IPS-18c (cell line): ENCODE measurements around the gene DKK2.
"Not testable (repeated sequence)": the region's sequence is repeated elsewhere in the genome, so short reads cannot be mapped to it uniquely, and the experiment has no call there.

Experiments
- H3K4me3 ChIP-seq: 2 replicates; pipeline ENCODE4 v1.7.0; 2013; ENCODE audit warnings: low read depth, mild to moderate bottlenecking, low read length, moderate library complexity; ENCODE audit not compliant: insufficient read depth
- H3K9me3 ChIP-seq: one replicate; pipeline ENCODE4 v1.6.1; 2013; ENCODE audit warnings: mild to moderate bottlenecking, low read length, moderate library complexity; ENCODE audit not compliant: control insufficient read depth, insufficient read depth

Gene DKK2

DNA sequence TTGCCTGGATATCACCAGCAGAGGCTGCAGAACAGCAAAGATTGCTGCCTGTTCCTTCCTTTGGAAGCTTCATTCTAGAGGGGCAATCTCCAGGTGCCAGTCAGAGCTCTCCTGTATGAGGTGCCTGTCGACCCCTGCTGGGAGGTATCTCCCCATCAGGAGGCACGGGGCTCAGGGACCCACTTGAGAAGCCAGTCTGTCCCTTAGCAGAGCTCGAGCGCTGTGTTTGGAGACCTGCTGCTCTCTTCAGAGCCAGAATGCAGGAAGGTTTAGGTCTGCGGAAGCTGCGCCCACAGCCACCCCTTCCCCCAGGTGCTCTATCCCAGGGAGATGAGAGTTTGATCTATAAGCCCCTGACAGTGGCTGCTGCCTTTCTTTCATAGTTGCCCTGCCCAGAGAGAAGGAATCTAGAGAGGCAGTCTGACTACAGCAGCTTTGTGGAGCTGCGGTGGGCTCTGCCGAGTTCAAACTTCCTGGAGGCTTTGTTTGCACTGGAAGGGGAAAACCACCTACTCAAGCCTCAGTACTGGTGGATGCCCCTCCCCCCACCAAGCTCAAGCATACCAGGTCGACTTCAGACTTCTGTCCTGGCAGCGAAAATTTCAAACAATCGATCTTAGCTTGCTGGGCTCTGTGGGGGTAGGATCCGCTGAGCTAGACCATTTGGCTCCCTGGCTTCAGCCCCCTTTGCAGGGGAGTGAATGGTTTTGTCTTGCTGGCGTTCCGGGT, 57.9 kb downstream of the DKK2 start:
- no peak overlapping the region for H3K4me3 ChIP-seq
- no peaks in the 10 kb centered on the region for H3K9me3 ChIP-seq

GRCh38 chr4:106971636-106972035, 64.5 kb downstream of the DKK2 start:
- no peaks in the 10 kb centered on the region for H3K9me3 ChIP-seq

GRCh38 chr4:106967892-106968291, 68.2 kb downstream of the DKK2 start:
- no peaks in the 10 kb centered on the region for H3K9me3 ChIP-seq

More at GRCh38 chr4:106971636-106972035, 64.5 kb downstream of the DKK2 start:
- H3K4me3 ChIP-seq: no peak overlapping the region

DNA sequence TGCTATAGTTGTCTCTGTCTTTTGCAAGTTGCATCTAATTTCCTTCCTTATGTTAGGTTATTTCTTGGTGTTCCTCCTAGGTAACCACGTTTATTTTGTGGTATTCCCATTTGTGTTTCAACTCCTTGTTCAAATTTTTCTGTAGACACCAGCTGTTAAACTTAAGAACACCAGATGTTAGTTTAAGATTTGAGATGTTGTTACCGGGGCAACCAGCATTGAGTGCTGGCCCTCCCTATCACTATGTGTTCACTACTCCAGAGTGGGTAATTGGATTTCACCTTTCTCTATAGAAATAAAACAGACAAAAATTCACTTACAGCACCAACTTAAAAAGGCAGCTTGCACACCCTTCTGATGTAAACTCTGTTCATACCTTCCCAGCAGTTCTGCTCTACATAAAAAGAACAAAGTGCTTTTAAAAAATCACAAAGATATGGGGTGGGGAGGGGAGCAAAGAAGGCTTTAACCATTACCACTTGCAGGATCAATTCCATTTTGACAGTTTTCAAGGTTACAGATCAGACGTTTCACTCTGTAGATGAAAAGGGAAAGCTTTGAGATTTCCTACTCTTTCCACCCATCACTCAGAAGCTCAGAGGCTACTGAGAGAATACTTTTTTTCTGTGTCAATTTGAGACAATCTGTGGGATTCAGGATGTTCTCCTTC, 82.9 kb downstream of the DKK2 start:
- Histone ChIP-seq H3K4me3 (no peak overlapping the region), H3K9me3 (no peaks in the 10 kb centered on the region)

More at GRCh38 chr4:106967892-106968291, 68.2 kb downstream of the DKK2 start:
- no peak overlapping the region for H3K4me3 ChIP-seq

DNA sequence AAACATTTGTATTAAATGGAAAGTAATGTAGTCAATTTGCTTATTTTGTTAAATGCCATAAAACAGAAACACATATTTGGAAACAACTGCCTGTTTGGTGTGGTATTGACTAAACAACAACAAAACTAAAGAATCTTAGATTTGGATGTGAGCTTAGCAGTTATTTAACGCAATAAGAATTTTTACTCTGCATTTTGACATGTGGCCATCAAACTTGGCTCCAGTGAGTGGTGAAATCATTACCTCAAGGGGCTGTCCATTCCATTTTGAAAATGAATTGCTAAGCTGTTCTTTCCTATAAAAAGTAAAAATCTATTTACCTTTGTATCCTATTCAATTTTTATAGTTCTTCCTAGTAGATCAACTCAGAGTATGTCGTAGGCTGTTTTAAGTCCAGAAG, 84.2 kb downstream of the DKK2 start:
- no peak overlapping the region for H3K4me3 ChIP-seq
- no peaks in the 10 kb centered on the region for H3K9me3 ChIP-seq

- no peaks in the 10 kb centered on the region for H3K9me3 ChIP-seq
- no peak overlapping the region for H3K4me3 ChIP-seq
Measured at GRCh38 chr4:106941841-106942240, 94.3 kb downstream of the DKK2 start.

GRCh38 chr4:106930522-106930921, 105.6 kb downstream of the DKK2 start:
- Histone ChIP-seq H3K9me3 (no peaks in the 10 kb centered on the region), H3K4me3 (no peak overlapping the region)

GRCh38 chr4:106929248-106929647, 106.9 kb downstream of the DKK2 start:
- Histone ChIP-seq H3K9me3 (no peaks in the 10 kb centered on the region), H3K4me3 (no peak overlapping the region)

DNA sequence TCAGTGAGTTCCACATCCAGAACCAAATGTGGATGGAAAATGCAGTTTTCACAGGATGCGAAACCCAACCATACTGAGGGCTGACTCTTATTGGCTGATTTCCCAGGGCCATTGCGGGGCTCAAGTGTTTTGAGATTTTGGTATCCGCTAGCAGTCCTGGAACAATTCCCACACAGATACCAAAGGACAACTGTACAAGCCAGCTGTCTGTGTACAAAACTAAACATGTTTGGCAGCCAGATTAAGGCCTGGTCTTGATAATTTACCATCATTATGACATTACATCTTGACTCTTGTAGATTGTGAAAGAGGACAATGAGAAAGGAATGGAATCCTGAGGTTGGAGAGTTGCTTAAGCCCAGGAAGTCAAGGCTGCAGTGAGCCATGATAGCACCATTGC, 121.9 kb downstream of the DKK2 start:
- no peak overlapping the region for H3K4me3 ChIP-seq

DNA sequence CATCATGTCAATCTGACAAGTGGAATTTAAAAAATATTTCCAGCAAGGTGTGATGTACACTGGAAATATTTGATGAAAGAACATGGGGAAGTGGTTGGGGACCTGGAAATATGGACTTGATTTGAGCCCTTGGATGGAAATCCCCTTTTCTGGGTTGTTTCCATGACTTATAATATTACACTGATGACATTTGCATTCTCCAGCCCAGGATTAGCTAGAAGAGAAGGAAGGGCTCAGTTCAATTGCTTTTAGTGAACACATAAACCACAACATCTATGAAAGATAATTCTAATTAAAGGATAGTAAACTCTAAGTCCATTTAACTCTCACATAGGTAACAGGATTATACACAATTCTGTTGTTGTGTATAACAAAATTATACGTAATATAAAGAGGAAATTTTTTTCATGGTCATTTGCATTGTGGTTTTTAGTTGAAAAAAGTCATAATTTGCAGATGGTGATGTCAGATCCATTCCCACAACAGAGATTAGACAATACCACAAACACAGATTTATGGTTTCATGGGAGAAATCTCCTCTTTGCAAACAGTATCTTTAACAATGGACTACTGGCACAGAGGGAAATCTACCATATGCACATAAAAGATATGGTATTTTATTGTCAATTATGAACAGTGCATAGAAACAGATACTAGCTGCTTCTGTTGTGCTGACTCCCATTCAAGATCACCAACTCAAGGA, 126.5 kb downstream of the DKK2 start:
- no peaks in the 10 kb centered on the region for H3K9me3 ChIP-seq
- H3K4me3 ChIP-seq: no peak overlapping the region

More for the DNA sequence above, 121.9 kb downstream of the DKK2 start:
- H3K9me3 ChIP-seq: no peaks in the 10 kb centered on the region

DNA sequence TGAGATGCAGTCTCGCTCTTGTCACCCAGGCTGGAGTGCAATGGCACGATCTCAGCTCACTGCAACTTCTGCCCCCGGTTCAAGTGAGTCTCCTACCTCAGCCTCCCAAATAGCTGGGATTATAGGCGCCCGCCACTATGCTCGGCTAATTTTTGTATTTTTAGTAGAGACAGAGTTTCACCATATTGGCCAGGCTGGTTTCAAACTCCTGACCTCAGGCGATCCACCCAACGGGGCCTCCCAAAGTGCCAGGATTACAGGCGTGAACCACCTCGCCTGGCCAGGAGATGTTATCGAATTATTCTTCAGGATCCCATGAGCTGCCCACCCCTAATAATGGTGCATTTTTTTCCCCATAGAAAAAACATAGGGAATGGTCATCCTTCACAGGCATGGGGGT, 128.1 kb downstream of the DKK2 start:
- H3K4me3 ChIP-seq, H3K9me3 ChIP-seq: not testable (repeated sequence)

- Histone ChIP-seq H3K9me3 (no peaks in the 10 kb centered on the region), H3K4me3 (no peak overlapping the region)
Measured at GRCh38 chr4:106907216-106907615, 128.9 kb downstream of the DKK2 start.

- Histone ChIP-seq H3K4me3 (no peak overlapping the region), H3K9me3 (no peaks in the 10 kb centered on the region)
Measured at GRCh38 chr4:106906728-106907127, 129.4 kb downstream of the DKK2 start.

DNA sequence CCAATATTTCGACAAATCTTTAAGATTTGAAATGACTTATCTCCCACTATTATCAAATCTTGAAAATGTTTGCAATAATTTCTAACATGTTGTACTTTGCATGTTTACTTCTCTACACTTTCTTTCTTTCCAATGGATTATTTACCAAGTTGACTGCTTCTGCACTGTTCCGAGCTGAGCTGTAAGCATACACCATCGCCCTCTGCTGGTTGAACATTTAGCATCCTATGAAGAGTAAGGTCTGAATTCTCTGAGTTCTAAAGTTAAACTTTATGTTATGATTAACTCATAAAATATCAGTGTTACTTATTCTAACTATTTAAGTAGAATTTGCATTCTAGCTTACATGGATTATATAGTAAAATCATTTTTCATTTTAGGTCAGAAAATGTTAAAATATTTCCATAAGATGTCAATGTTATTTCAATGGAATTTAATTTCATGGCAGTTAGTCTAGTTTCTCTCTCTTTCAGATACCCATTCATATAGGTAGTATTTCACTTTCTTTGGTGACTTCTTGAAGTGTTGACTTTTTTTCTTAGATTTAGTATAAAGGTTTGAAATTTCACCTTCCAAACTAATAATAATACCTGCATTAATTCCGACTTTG, 137.4 kb downstream of the DKK2 start:
- Histone ChIP-seq H3K4me3 (no peak overlapping the region), H3K9me3 (no peaks in the 10 kb centered on the region)

DNA sequence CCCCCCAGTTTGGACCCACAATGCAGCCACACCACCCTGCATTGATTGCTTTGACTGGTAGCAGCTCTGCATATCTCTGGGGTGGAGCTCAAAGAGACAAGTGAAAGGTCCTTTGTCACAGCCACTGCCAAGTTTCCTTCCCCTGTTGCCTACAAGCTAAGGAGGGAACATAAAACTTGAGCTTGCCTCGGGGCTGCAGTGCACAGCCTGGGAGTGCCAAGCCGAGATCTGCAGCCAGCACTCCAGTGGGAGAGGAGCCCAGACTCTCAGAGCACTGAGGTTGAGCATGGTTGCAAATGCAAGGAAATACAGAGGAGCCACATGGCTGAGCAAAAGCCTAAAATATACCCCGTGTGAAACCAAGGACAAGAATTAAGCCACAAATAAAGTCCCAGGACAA, 142.2 kb downstream of the DKK2 start:
- Histone ChIP-seq H3K4me3 (no peak overlapping the region), H3K9me3 (no peaks in the 10 kb centered on the region)

GRCh38 chr4:106893395-106893881, 142.7 kb downstream of the DKK2 start:
- H3K9me3 ChIP-seq: no peaks in the 10 kb centered on the region
- H3K4me3 ChIP-seq: no peak overlapping the region

- H3K9me3 ChIP-seq: no peaks in the 10 kb centered on the region
- H3K4me3 ChIP-seq: no peak overlapping the region
Measured at GRCh38 chr4:106892786-106893185, 143.3 kb downstream of the DKK2 start.
